Gastrocnemius medialis (tissue), 4 donors: ENCODE results near the gene DMD.

Source experiments
- POLR2A ChIP-seq, 2 donors: fragments of 450-650 bp; IDR thresholded peaks; one replicate each; pipeline ENCODE4 v1.6.1; 2017; ENCODE audit warnings: antibody characterized with exemption in 2 of 2, mild to moderate bottlenecking in 2 of 2, moderate library complexity in 2 of 2
- TF ChIP-seq, protein P1 (sequence below), 5 experiments: fragments of 450-650 bp in 3 of 5; fragments of 200-600 bp in 2 of 5; sonication (generic) in 2 of 5; IDR thresholded peaks in 4 of 5; conservative IDR thresholded peaks in 1 of 5; 1 replicate in 4 of 5; 2 replicates in 1 of 5; pipeline ENCODE4 v1.5.1; 2016 to 2019; ENCODE audit warnings: antibody characterized with exemption in 5 of 5, mild to moderate bottlenecking in 3 of 5, moderate library complexity in 3 of 5

DNA sequence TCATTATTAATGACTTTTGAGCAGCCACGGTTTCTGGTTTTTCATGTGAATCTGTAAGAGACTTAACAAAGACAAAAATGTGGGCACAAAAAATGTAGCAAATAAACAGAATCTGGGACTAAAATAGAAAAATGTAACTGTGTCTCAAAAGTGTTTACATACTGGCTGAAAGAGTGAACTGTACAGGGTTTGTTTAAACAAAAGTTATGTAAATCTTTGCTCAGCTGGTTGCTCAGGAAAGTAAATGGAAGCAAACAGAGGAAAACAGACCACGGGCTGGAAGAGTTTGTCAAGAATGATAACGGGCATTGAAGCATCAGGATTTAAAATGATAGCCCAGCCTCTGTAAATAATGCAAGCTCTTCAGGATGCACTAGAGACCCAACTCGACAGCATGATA, 1217.7 kb downstream of the DMD start:
- TF ChIP-seq, protein P1, sequence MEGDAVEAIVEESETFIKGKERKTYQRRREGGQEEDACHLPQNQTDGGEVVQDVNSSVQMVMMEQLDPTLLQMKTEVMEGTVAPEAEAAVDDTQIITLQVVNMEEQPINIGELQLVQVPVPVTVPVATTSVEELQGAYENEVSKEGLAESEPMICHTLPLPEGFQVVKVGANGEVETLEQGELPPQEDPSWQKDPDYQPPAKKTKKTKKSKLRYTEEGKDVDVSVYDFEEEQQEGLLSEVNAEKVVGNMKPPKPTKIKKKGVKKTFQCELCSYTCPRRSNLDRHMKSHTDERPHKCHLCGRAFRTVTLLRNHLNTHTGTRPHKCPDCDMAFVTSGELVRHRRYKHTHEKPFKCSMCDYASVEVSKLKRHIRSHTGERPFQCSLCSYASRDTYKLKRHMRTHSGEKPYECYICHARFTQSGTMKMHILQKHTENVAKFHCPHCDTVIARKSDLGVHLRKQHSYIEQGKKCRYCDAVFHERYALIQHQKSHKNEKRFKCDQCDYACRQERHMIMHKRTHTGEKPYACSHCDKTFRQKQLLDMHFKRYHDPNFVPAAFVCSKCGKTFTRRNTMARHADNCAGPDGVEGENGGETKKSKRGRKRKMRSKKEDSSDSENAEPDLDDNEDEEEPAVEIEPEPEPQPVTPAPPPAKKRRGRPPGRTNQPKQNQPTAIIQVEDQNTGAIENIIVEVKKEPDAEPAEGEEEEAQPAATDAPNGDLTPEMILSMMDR (IDR thresholded peaks at IDR 0.05 in 4 of 5, conservative IDR thresholded peaks at IDR 0.05 in 1 of 5), result no peak
- TF ChIP-seq POLR2A (IDR thresholded peaks at IDR 0.05), result no peak
